ENCODE data around the gene ENTHD1.

ENTHD1 gene

GRCh38 chr22:39712751-39713525 lies 180.6 kb downstream of the ENTHD1 start:
- DNase-seq (ENCODE audit: low spot score) = no peak

- no peak for DNase-seq (ENCODE audit: low spot score)
Measured at GRCh38 chr22:39712081-39712480, 181.5 kb downstream of the ENTHD1 start.

- DNase-seq (ENCODE audit: low spot score) = no peak
Measured at GRCh38 chr22:39710380-39711150, 183.0 kb downstream of the ENTHD1 start.

- no peak for DNase-seq (ENCODE audit: low spot score)
Measured at GRCh38 chr22:39707816-39708215, 185.7 kb downstream of the ENTHD1 start.

- DNase-seq (ENCODE audit: low spot score) = no peak
Measured at GRCh38 chr22:39707351-39707750, 186.2 kb downstream of the ENTHD1 start.

GRCh38 chr22:39706376-39707140 lies 187.0 kb downstream of the ENTHD1 start:
- DNase-seq (ENCODE audit: low spot score) = no peak

GRCh38 chr22:39705386-39705785 lies 188.2 kb downstream of the ENTHD1 start:
- no peak for DNase-seq (ENCODE audit: low spot score)

- no peak for DNase-seq (ENCODE audit: low spot score)
Measured at GRCh38 chr22:39703928-39704639, 189.5 kb downstream of the ENTHD1 start.

GRCh38 chr22:39703091-39703490 lies 190.5 kb downstream of the ENTHD1 start:
- no peak for DNase-seq (ENCODE audit: low spot score)

GRCh38 chr22:39700565-39700964 lies 193.0 kb downstream of the ENTHD1 start:
- DNase-seq (ENCODE audit: low spot score) = no peak

- no peak for DNase-seq (ENCODE audit: low spot score)
Measured at GRCh38 chr22:39699631-39700360, 193.8 kb downstream of the ENTHD1 start.

GRCh38 chr22:39697790-39698430 lies 195.7 kb downstream of the ENTHD1 start:
- no peak for DNase-seq (ENCODE audit: low spot score)

GRCh38 chr22:39693943-39694500 lies 199.5 kb downstream of the ENTHD1 start:
- DNase-seq (ENCODE audit: low spot score) = no peak
